IPS-20b (cell line): ENCODE data around the gene PPP2CA.
"Not testable (repeated sequence)": the region's sequence is repeated elsewhere in the genome, so short reads cannot be mapped to it uniquely, and the experiment has no call there.

Source experiments
- H3K27ac ChIP-seq: one replicate; pipeline ENCODE4 v1.5.1; 2013; ENCODE audit warnings: low read length
- H3K27me3 ChIP-seq: 2 replicates; pipeline ENCODE4 v1.6.1; 2013; ENCODE audit warnings: mild to moderate bottlenecking, low read length, inconsistent platforms; ENCODE audit not compliant: insufficient read depth
- H3K36me3 ChIP-seq: 2 replicates; pipeline ENCODE4 v1.6.1; 2013; ENCODE audit warnings: low read depth, mild to moderate bottlenecking, inconsistent platforms, low read length, moderate library complexity; ENCODE audit not compliant: insufficient read depth
- H3K4me1 ChIP-seq: 2 replicates; pipeline ENCODE4 v1.6.1; 2013; ENCODE audit warnings: mild to moderate bottlenecking, control low read depth, inconsistent platforms, low read length, moderate library complexity; ENCODE audit not compliant: insufficient read depth
- H3K4me3 ChIP-seq: 2 replicates; pipeline ENCODE4 v1.5.1; 2013; ENCODE audit warnings: mild to moderate bottlenecking, low read length, inconsistent platforms
- H3K9ac ChIP-seq: 2 replicates; pipeline ENCODE4 v1.6.1; 2013; ENCODE audit warnings: low read depth, mild to moderate bottlenecking, inconsistent platforms, low read length, moderate library complexity
- H3K9me3 ChIP-seq: 2 replicates; pipeline ENCODE4 v1.6.1; 2013; ENCODE audit warnings: mild to moderate bottlenecking, low read depth, low read length, inconsistent platforms; ENCODE audit not compliant: insufficient read depth

The PPP2CA gene

DNA sequence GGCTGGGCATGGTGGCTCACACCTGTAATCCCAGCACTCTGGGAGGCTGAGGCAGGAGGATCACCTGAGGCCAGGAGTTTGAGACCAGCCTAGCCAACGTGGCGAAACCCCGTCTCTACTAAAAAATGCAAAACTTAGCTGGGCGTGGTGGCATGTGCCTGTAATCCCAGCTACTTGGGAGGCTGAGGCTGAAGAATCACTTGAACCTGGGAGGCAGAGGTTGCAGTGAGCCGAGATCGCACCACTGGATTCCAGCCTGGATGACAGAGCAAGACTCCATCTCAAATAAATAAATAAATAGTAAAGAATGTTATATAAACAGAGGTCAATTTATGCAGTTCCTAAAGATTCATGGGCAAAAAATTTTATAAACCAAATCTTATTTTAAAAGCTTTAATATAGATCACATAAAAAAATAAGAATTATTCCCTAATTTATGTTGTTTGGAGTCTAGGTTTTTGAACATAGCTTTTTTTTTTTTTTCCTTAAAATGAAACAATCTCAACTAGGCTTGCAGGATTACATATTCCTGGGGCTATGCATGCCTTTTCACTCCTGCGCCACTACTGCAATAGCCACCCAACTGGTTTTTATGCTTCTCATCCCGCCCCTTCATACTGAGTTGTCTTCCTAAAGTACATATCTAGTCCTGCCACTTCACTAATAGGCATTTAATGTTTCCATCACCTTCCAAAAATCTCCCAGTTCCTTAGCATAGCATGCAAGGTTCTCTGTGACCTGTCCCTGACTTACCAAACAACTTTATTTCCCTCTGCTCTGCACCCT lies 27.7 kb upstream of the PPP2CA start:
- H3K36me3 ChIP-seq, H3K9me3 ChIP-seq, H3K9ac ChIP-seq, H3K4me1 ChIP-seq, H3K27ac ChIP-seq, H3K27me3 ChIP-seq, H3K4me3 ChIP-seq: not testable (repeated sequence)

DNA sequence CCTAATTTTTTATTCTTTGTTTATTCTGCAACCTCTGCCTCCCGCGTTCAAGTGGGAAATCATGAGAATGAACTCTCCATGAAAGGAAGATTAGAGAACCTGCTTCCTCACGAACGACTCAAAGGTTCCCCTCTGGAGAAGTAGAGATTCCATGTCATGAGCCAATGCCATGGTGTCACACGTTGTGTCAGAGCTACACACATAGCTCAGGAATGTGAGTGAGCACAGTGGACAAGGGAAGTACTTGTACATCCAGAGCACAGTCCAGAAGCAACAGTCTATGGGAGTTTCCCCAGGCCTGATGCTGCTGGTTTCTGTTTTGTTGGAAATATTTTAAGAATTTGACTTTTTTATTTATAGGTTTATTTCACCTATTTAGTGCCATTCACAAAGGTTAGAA lies 26.8 kb upstream of the PPP2CA start:
- no peak overlapping the region for H3K9ac ChIP-seq
- H3K36me3 ChIP-seq, result no peaks in the 10 kb centered on the region
- H3K27me3 ChIP-seq, result no peaks in the 10 kb centered on the region
- H3K27ac ChIP-seq, result no peak overlapping the region
- H3K9me3 ChIP-seq, result no peaks in the 10 kb centered on the region
- H3K4me1 ChIP-seq, result peaks cover 1% of the 10 kb centered on the region
- no peak overlapping the region for H3K4me3 ChIP-seq

DNA sequence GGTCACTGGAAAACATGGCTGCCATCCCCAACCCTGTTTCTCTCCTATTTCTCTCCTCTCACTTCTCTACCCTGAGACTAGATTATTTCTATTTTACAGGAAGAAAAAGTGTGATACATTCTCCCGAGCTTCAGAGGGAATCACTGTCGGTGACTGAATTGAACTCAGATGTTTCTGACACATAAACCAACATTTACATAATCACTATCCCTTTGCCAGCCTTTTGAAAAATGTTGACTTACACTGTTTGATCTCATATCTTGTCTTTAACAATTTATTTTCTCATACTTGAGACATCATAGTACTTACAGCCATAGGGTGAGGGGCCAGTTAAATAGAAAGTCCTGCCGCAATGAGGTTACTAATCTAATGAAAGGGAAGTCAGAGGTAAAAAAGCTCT lies 25.1 kb upstream of the PPP2CA start:
- Histone ChIP-seq H3K9ac (no peak overlapping the region), H3K4me3 (no peak overlapping the region), H3K4me1 (peaks cover 12% of the 10 kb centered on the region), H3K27ac (no peak overlapping the region), H3K27me3 (no peaks in the 10 kb centered on the region), H3K36me3 (no peaks in the 10 kb centered on the region), H3K9me3 (no peaks in the 10 kb centered on the region)

DNA sequence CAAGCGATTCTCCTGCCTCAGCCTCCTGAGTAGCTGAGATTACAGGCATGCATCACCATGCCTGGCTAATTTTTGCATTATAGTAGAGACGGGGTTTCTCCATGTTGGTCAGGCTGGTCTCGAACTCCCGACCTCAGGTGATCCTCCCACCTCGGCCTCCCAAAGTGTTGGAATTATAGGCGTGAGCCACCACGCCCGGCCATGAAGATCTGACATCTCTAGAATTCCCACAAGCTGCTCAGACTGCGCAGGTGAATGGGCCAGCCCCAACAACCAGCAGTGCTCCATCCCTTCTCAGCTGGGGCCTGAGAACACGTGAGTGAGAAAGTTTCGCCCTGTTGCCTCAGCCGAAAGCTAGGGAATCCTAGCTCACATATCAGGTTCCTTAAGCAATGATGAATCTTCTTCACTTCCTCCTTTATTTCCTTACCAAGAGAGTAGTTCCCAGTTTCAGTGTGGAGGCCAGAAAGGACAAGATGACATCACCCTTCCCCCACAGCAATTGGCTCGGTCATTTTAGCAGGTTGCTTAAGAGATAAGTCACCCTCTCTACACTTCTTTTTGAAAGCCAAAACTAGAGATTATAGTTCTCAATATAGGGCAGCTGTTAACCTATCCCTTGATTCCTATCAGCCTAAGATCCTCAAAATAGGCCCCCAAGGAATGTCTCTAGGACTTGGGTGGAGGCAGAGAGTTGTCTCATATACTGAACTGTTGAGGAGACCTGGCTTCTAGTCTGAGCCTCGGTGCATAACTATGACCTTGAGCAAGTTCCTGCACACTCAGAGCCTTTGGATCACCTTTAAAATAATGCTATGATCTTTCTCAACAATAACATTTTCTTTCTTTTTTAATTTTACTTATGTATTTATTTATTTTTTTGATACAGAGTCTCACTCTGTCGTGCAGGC lies 23.9 kb upstream of the PPP2CA start:
- H3K4me1 ChIP-seq, result peaks cover 16% of the 10 kb centered on the region

DNA sequence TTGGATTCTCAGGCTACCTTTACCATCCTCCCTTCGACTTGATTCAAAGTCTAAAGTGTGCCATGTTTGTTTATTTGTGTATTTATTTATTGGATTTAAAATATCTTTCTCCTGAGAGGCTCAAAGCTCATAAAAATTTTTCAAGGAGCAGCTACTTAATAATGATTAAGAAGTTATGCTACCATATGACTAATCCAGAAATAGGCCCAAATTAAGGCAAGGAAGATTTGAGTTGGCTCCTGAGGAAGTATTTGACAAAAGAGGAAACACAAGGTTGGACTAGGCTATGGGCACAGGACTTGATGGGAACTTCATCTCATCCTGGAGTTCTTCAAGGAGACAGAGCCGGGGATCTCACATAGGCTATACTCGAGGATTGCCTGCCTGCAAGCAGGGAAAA lies 22.4 kb upstream of the PPP2CA start:
- Histone ChIP-seq H3K4me3 (no peak overlapping the region), H3K36me3 (no peaks in the 10 kb centered on the region), H3K4me1 (peaks cover 20% of the 10 kb centered on the region), H3K9ac (no peak overlapping the region), H3K27me3 (no peaks in the 10 kb centered on the region), H3K9me3 (no peaks in the 10 kb centered on the region), H3K27ac (no peak overlapping the region)

More for the DNA sequence above, 23.9 kb upstream of the PPP2CA start:
- H3K27ac ChIP-seq, result no peak overlapping the region
- no peaks in the 10 kb centered on the region for H3K27me3 ChIP-seq
- H3K9ac ChIP-seq, result no peak overlapping the region
- no peak overlapping the region for H3K4me3 ChIP-seq
- no peaks in the 10 kb centered on the region for H3K9me3 ChIP-seq
- H3K36me3 ChIP-seq, result no peaks in the 10 kb centered on the region

DNA sequence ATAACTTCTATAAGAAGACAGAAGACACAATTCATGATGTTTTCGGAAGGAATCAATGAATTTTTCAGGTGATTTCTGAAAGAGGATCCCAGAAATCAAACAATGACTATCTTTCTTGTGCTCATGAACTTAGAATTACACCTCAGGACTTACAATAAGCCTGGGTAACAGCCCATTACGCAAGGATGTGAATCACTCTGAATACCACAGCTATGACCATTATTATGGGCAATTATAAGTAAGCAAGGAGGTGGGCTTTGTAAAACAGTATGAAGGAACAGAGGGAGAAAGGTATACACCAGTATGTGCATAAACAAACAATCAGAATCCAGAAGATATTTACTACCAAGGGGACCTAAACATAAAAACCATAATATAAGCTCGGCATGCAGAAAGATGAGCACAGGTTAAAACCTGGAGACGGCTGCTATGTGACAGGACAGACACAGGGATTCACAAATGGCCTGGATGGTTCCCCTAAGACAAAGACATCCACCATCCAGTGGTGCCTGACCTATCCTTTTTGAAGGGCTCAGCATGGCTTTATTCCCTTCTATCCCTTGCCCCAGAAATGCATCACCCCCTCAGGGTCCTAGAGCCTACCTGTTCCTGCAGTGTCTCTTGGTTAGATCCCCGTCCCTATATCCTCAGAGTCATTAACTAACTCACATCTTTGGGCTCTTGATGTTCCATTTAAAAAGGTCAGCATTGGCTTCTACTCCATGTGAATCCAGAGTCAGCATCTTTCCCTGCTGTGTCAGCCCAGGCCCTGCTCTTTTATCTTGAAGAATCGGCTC lies 21.8 kb upstream of the PPP2CA start:
- Histone ChIP-seq H3K4me1 (peaks cover 20% of the 10 kb centered on the region), H3K9ac (no peak overlapping the region), H3K4me3 (peak overlapping the region; percentile 34; the same call in 1 of the 2 replicates), H3K36me3 (no peaks in the 10 kb centered on the region), H3K27me3 (no peaks in the 10 kb centered on the region), H3K9me3 (no peaks in the 10 kb centered on the region), H3K27ac (no peak overlapping the region)

DNA sequence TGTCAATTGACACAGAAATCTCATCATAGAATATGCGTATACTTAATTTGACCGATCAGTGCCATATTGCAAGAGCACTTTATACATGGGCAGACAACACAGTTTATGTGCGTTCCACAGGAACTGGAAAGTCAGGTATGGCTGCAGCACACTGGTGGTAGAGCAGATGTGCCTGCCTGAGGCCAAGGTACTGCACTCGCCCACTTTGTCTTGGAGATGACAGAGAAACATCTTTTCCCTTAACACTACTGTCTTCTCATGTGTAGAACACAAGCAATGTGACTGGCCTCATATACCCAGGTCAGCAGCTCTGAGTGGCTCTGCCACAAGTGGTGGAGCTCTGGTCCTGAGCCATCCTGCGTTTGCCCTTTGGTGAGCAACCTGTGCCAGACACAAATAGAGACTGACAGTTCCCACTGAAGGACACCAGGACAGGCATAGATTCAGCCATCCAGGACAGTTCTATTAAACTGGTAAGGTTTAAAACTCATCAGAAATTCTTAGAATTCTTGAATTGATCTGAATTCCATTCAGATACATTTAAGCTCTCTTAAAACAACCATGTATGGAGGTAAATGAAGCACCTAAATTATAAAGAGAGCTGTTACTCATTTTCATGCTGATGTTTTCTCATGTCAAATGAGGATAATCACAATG lies 21.0 kb upstream of the PPP2CA start:
- H3K27me3 ChIP-seq, result no peaks in the 10 kb centered on the region
- H3K4me3 ChIP-seq, result no peak overlapping the region
- H3K9me3 ChIP-seq, result no peaks in the 10 kb centered on the region
- peaks cover 20% of the 10 kb centered on the region for H3K4me1 ChIP-seq
- no peak overlapping the region for H3K27ac ChIP-seq
- H3K36me3 ChIP-seq, result no peaks in the 10 kb centered on the region
- H3K9ac ChIP-seq, result no peak overlapping the region

DNA sequence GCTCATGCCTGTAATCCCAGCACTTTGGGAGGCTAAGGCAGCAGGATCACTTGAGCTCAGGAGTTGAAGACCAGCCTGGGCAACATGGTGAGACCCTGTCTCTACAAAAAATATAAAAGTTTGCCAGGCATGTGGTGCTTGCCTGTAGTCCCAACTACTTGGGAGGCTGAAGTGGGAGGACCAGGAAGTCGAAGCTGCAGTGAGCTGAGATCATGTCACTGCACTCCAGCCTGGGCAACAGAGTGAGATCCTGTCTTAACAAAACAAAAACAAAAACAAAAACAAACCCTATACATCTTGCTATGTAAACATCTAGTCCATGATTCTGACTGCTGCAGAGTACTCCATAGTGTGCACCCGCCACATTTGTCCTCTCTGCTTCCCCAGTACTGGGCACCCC lies 19.8 kb upstream of the PPP2CA start:
- Histone ChIP-seq H3K9ac (no peak overlapping the region), H3K36me3 (no peaks in the 10 kb centered on the region), H3K4me3 (no peak overlapping the region), H3K27me3 (no peaks in the 10 kb centered on the region), H3K4me1 (peaks cover 20% of the 10 kb centered on the region), H3K9me3 (no peaks in the 10 kb centered on the region), H3K27ac (no peak overlapping the region)

DNA sequence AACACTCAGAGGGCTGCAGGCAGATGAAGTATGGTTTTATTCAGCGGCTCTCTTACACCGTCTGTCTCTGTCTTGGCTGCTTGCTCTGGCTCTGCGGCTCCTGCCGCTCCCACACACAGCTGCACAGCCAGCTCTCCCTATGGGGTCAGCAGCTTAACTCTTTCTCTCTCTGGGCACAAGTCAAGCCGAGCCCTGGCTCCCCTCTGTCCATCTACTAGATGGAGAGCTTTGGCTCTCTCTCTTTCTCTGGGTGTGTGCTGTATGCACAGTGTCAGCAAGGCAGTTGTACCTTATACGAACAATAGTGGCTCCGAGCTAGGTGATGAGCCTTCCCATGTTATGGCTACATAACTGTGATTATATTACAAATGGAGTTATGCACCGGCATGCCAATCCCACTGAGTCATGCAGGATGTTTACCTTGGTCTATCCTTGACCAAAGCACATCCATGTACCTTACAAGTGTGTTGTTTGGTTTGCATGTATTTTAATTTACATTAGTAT lies 19.3 kb upstream of the PPP2CA start:
- Histone ChIP-seq H3K4me1 (peaks cover 25% of the 10 kb centered on the region), H3K36me3 (no peaks in the 10 kb centered on the region), H3K4me3 (no peak overlapping the region), H3K27ac (no peak overlapping the region), H3K27me3 (no peaks in the 10 kb centered on the region), H3K9me3 (no peaks in the 10 kb centered on the region), H3K9ac (no peak overlapping the region)

DNA sequence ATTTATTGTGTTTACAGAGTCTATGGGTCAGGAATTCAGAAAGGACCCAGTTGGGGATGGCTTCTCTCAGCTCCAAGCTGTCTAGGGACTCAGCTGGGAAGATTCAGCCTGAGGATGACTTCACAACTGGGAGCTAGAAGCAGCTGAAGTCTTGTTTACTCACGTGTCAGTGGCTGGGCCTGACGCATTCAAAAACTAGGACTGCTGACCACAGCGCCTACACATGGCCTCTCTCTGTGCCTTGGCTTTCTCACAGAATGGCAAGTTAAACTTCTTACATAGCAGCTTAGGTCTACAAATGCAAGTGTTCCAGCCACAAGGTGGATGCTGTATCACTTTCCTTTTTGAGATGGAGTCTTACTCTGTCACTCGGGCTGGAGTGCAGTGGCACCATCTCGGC lies 16.3 kb upstream of the PPP2CA start:
- H3K4me3 ChIP-seq, result no peak overlapping the region
- no peaks in the 10 kb centered on the region for H3K9me3 ChIP-seq
- H3K4me1 ChIP-seq, result peaks cover 19% of the 10 kb centered on the region
- no peak overlapping the region for H3K9ac ChIP-seq
- no peaks in the 10 kb centered on the region for H3K27me3 ChIP-seq
- H3K27ac ChIP-seq, result no peak overlapping the region
- no peaks in the 10 kb centered on the region for H3K36me3 ChIP-seq

DNA sequence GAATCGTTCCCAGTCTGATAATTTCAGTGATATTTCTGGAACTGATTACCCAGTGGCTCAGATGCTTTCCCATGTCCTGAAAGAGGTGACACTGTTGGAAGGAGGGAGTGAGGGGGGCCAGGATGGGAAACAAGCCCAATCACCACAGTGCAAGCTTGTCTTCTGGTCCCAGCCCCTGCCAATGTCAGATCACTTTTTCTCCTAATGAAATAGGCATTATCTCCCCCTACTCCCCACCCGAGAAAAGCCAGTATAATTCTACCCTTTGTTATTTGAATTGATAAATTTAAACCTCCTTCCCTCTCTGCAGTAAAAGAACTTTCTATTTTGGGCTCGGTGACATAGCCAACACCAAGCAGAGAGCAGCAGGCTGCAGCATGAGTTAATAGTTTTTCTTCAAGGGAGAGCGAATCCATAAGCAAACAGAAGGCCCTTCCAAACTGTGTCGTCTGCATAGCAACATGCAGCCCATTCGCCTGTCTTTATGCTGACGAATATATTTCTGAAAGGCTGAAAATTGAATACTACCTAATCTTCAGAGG lies 14.6 kb upstream of the PPP2CA start:
- no peak overlapping the region for H3K27ac ChIP-seq
- H3K9ac ChIP-seq, result no peak overlapping the region
- no peaks in the 10 kb centered on the region for H3K27me3 ChIP-seq
- H3K9me3 ChIP-seq, result no peaks in the 10 kb centered on the region
- peaks cover 18% of the 10 kb centered on the region for H3K4me1 ChIP-seq
- no peak overlapping the region for H3K4me3 ChIP-seq
- H3K36me3 ChIP-seq, result no peaks in the 10 kb centered on the region
